ENCODE results near the gene HAPSTR1. TPM values are rescaled to one million over a fixed set of nuclear protein-coding genes. Genes with fewer than 3 reads are reported as not detected.

The HAPSTR1 gene
- total RNA-seq, 2 experiments from 2014 or later: 52.5 to 53.4 TPM

- TF ChIP-seq CTCF (IDR thresholded peaks at IDR 0.05): no peak
- intact Hi-C loops (cut with micrococcal nuclease): no loop called here
- ATAC-seq (no peak), DNase-seq (no peak)
- POLR2A ChIA-PET: no interaction called here
- Mint-ChIP-seq H3K4me1 (ENCODE audit: low read depth) (peaks cover 17% of the 10 kb centered on the region), H3K27me3 (no peaks in the 10 kb centered on the region), H3K27ac (no peak overlapping the region), H3K4me3 (no peak overlapping the region), H3K9me3 (no peaks in the 10 kb centered on the region), H3K36me3 (ENCODE audit: low read depth) (no peaks in the 10 kb centered on the region)
- CTCF ChIA-PET: interaction anchor here (1.5 kb wide), 1 partner anchor 49 kb away, joined by 3 read pairs; no protein-coding TSS in a partner anchor
Measured at GRCh38 chr16:9058211-9058610, 33.2 kb upstream of the HAPSTR1 start.

GRCh38 chr16:9060225-9060624 lies 31.2 kb upstream of the HAPSTR1 start:
- intact Hi-C loops (cut with micrococcal nuclease): no loop called here
- H3K4me3 Mint-ChIP-seq: no peak overlapping the region
- ChIA-PET POLR2A (interaction anchor here (1.1 kb wide), 1 partner anchor 13 kb away, joined by 3 read pairs; no protein-coding TSS in a partner anchor), CTCF (interaction anchor here (1.0 to 1.3 kb wide), 2 partner anchors 51 to 78 kb away, joined by 3 to 4 read pairs; no protein-coding TSS in a partner anchor)
- no peak overlapping the region for H3K27ac Mint-ChIP-seq
- no peak for TF ChIP-seq CTCF (IDR thresholded peaks at IDR 0.05)
- H3K4me1 Mint-ChIP-seq (ENCODE audit: low read depth): peaks cover 17% of the 10 kb centered on the region
- DNase-seq: no peak
- H3K9me3 Mint-ChIP-seq: no peaks in the 10 kb centered on the region
- H3K27me3 Mint-ChIP-seq: no peaks in the 10 kb centered on the region
- no peaks in the 10 kb centered on the region for H3K36me3 Mint-ChIP-seq (ENCODE audit: low read depth)
- no peak for ATAC-seq

GRCh38 chr16:9061358-9061813 lies 30.1 kb upstream of the HAPSTR1 start:
- no peaks in the 10 kb centered on the region for H3K27me3 Mint-ChIP-seq
- H3K4me1 Mint-ChIP-seq (ENCODE audit: low read depth): peaks cover 17% of the 10 kb centered on the region
- POLR2A ChIA-PET: interaction anchor here (0.6 to 0.9 kb wide), 2 partner anchors 18 to 1880 kb away, joined by 3 to 4 read pairs; no protein-coding TSS in a partner anchor
- TF ChIP-seq CTCF (IDR thresholded peaks at IDR 0.05): no peak
- ATAC-seq (no peak), DNase-seq (no peak)
- H3K27ac Mint-ChIP-seq: no peak overlapping the region
- intact Hi-C loops (cut with micrococcal nuclease): no loop called here
- H3K9me3 Mint-ChIP-seq: no peaks in the 10 kb centered on the region
- no peak overlapping the region for H3K4me3 Mint-ChIP-seq
- CTCF ChIA-PET: no interaction called here
- no peaks in the 10 kb centered on the region for H3K36me3 Mint-ChIP-seq (ENCODE audit: low read depth)

- Mint-ChIP-seq H3K27ac (no peak overlapping the region), H3K4me3 (no peak overlapping the region), H3K4me1 (ENCODE audit: low read depth) (peaks cover 17% of the 10 kb centered on the region), H3K36me3 (ENCODE audit: low read depth) (no peaks in the 10 kb centered on the region), H3K9me3 (no peaks in the 10 kb centered on the region), H3K27me3 (no peaks in the 10 kb centered on the region)
- ATAC-seq: no peak
- TF ChIP-seq CTCF (IDR thresholded peaks at IDR 0.05): no peak
- no peak for DNase-seq
- POLR2A ChIA-PET: interaction anchor here (0.6 kb wide), 1 partner anchor 8 kb away, joined by 3 read pairs; no protein-coding TSS in a partner anchor
- intact Hi-C loops (cut with micrococcal nuclease): no loop called here
- CTCF ChIA-PET: no interaction called here
Measured at GRCh38 chr16:9062301-9062700, 29.1 kb upstream of the HAPSTR1 start.

- DNase-seq (no peak), ATAC-seq (no peak)
- H3K36me3 Mint-ChIP-seq (ENCODE audit: low read depth): peaks cover 7% of the 10 kb centered on the region
- H3K27ac Mint-ChIP-seq: no peak overlapping the region
- intact Hi-C loops (cut with micrococcal nuclease): no loop called here
- TF ChIP-seq CTCF (IDR thresholded peaks at IDR 0.05): no peak
- ChIA-PET POLR2A (interaction anchor here (0.9 kb wide), 1 partner anchor 18 kb away, joined by 3 read pairs; no protein-coding TSS in a partner anchor), CTCF (interaction anchor here (1.4 to 1.6 kb wide), 3 partner anchors 13 to 129 kb away, joined by 3 to 6 read pairs (median 4); no protein-coding TSS in a partner anchor)
- no peaks in the 10 kb centered on the region for H3K27me3 Mint-ChIP-seq
- peaks cover 9% of the 10 kb centered on the region for H3K9me3 Mint-ChIP-seq
- no peak overlapping the region for H3K4me3 Mint-ChIP-seq
- H3K4me1 Mint-ChIP-seq (ENCODE audit: low read depth): peaks cover 24% of the 10 kb centered on the region
Measured at GRCh38 chr16:9065077-9065476, 26.4 kb upstream of the HAPSTR1 start.
